Stomach (tissue), 9 donors: ENCODE results near the gene MRGPRG. TPM values are rescaled to one million over a fixed set of nuclear protein-coding genes. Genes with fewer than 3 reads are reported as not detected.
A peak's percentile ranks its signal among the peaks of the same experiment; 100 is the strongest.

Experiments
- DNase-seq, 2 donors: peaks; one replicate each; pipeline versions ENCODE4 v3.0.0 to v3.0.0-alpha.2; 2013 to 2019
- H3K27ac ChIP-seq, 5 donors: fragments of 200-600 bp in 4 of 5; sonication (generic) in 4 of 5; one replicate each; pipeline ENCODE4 v1.5.1; 2013 to 2019; ENCODE audit warnings: mild to moderate bottlenecking in 1 of 5, moderate library complexity in 1 of 5
- H3K27me3 ChIP-seq, 3 donors: fragments of 200-600 bp; sonication (generic); one replicate each; pipeline ENCODE4 v1.5.1; 2017 to 2019; ENCODE audit warnings: mixed run types in 1 of 3
- H3K36me3 ChIP-seq, 4 donors: fragments of 200-600 bp; sonication (generic); 1 replicate in 3 of 4; 2 replicates in 1 of 4; pipeline ENCODE4 v1.5.1; 2016 to 2019
- H3K4me1 ChIP-seq, 4 donors: fragments of 200-600 bp; sonication (generic); one replicate each; pipeline ENCODE4 v1.5.1; 2016 to 2019
- H3K4me3 ChIP-seq, 4 donors: fragments of 200-600 bp; sonication (generic) in 3 of 4; one replicate each; pipeline ENCODE4 v1.5.1; 2016 to 2019; ENCODE audit warnings: mild to moderate bottlenecking in 1 of 4
- H3K9me3 ChIP-seq, 4 donors: fragments of 200-600 bp; sonication (generic); one replicate each; pipeline ENCODE4 v1.5.1; 2016 to 2019
- CTCF ChIP-seq, 7 experiments: fragments of 450-650 bp in 4 of 7; fragments of 200-600 bp in 3 of 7; sonication (generic) in 3 of 7; IDR thresholded peaks; one replicate each; pipeline ENCODE4 v1.5.1; 2016 to 2019; ENCODE audit warnings: antibody characterized with exemption in 7 of 7, control low read depth in 2 of 7, mild to moderate bottlenecking in 1 of 7
- EP300 ChIP-seq: sonication (generic); formaldehyde crosslinking; IDR thresholded peaks from one replicate; pipeline ENCODE4 v1.6.1; 2017; ENCODE audit warnings: antibody characterized with exemption
- POLR2A ChIP-seq, 4 donors: fragments of 450-650 bp; IDR thresholded peaks; one replicate each; pipeline ENCODE4 v1.6.1; 2016; ENCODE audit warnings: antibody characterized with exemption in 4 of 4, control low read depth in 2 of 4, mild to moderate bottlenecking in 1 of 4, moderate library complexity in 1 of 4
- POLR2AphosphoS5 ChIP-seq, 3 donors: sonication (generic); formaldehyde crosslinking; IDR thresholded peaks; one replicate each; pipeline ENCODE4 v1.6.1; 2016; ENCODE audit warnings: antibody characterized with exemption in 3 of 3
- WGBS, 5 donors: extraction: QIAGEN DNeasy Blood & Tissue Kit in 3 of 5; methylation state at CpG; one replicate each; pipeline versions ENCODE4 v1.1.5 to v1.1.7; 2013 to 2018; 5-methylcytosine and 5-hydroxymethylcytosine counted together
- intact Hi-C: fragments of 100-400 bp; cut with DNase I; formaldehyde crosslinking; loops from one replicate; pipeline ENCODE4 v1.15.1; 2023; ENCODE audit warnings: low total_unique reads
- polyA plus RNA-seq, 3 donors: library from polyadenylated mRNA; stranded (reverse); fragments of 200-250 nt; gene quantifications; one replicate each; pipeline ENCODE4 v1.2.3, GENCODE V29; 2013
- total RNA-seq, 5 donors: library from RNA; depleted of rRNA; stranded (reverse); fragments of >200 nt; gene quantifications; one replicate each; pipeline versions ENCODE4 v1.1.0 to v1.2.3, GENCODE V29; 2014 to 2016
- donor health status: healthy with polysubstance abuse.
- donor health status: Bipolar disorder and iron deficiency.
- donor health status: healthy.

Gene MRGPRG
- total and polyA plus RNA-seq, 8 donors, result not detected

GRCh38 chr11:3220521-3221407, 2.2 kb upstream of the MRGPRG start:
- intact Hi-C loops, result no loop called here
- no peak overlapping the region for H3K4me3 ChIP-seq
- H3K27me3 ChIP-seq, result peaks cover 0 to 93% (median 67%) of the 10 kb centered on the region in 3 donors
- no peaks in the 10 kb centered on the region for H3K9me3 ChIP-seq
- 30 to 47% (median 35%) methylated on average over 14 to 21 of the region's 21 CpGs for WGBS, 5 donors
- TF ChIP-seq POLR2A (IDR thresholded peaks at IDR 0.05) (no peak), POLR2AphosphoS5 (IDR thresholded peaks at IDR 0.05) (no peak), CTCF (IDR thresholded peaks at IDR 0.05) (no peak), EP300 (no peak)
- peaks cover 0 to 6% (median 3%) of the 10 kb centered on the region in 4 donors for H3K4me1 ChIP-seq
- H3K27ac ChIP-seq, result no peak overlapping the region
- no peaks in the 10 kb centered on the region for H3K36me3 ChIP-seq
- peak in 1 of 2 donors; percentile 24 for DNase-seq

GRCh38 chr11:3220101-3220500, 1.5 kb upstream of the MRGPRG start:
- Histone ChIP-seq H3K4me1 (peaks cover 0 to 6% (median 3%) of the 10 kb centered on the region in 4 donors), H3K9me3 (no peaks in the 10 kb centered on the region), H3K27me3 (peaks cover 0 to 97% (median 74%) of the 10 kb centered on the region in 3 donors), H3K4me3 (no peak overlapping the region), H3K36me3 (no peaks in the 10 kb centered on the region), H3K27ac (no peak overlapping the region)
- 59 to 79% (median 63%) methylated on average over 6 to 11 of the region's 11 CpGs for WGBS, 5 donors
- no peak for TF ChIP-seq POLR2A (IDR thresholded peaks at IDR 0.05)
- TF ChIP-seq POLR2AphosphoS5 (IDR thresholded peaks at IDR 0.05), result no peak
- no peak for TF ChIP-seq CTCF (IDR thresholded peaks at IDR 0.05)
- TF ChIP-seq EP300, result no peak
- intact Hi-C loops, result no loop called here
- DNase-seq, result no peak

GRCh38 chr11:3219281-3219892, 774 bp upstream of the MRGPRG start:
- TF ChIP-seq POLR2A (IDR thresholded peaks at IDR 0.05), result no peak
- TF ChIP-seq POLR2AphosphoS5 (IDR thresholded peaks at IDR 0.05), result no peak
- TF ChIP-seq CTCF (IDR thresholded peaks at IDR 0.05), result no peak
- no peak for TF ChIP-seq EP300
- DNase-seq, result peak in 1 of 2 donors; percentile 22
- H3K27me3 ChIP-seq, result peaks cover 0 to 95% (median 76%) of the 10 kb centered on the region in 3 donors

GRCh38 chr11:3217818-3218482, 663 bp downstream of the MRGPRG start:
- 82 to 89% (median 85%) methylated on average over 40 to 49 of the region's 49 CpGs for WGBS, 5 donors
- peaks cover 0 to 6% (median 3%) of the 10 kb centered on the region in 4 donors for H3K4me1 ChIP-seq
- TF ChIP-seq POLR2AphosphoS5 (IDR thresholded peaks at IDR 0.05) (no peak), POLR2A (IDR thresholded peaks at IDR 0.05) (no peak)
- intact Hi-C loops, result no loop called here
- H3K4me3 ChIP-seq, result no peak overlapping the region
- H3K9me3 ChIP-seq, result no peaks in the 10 kb centered on the region
- DNase-seq, result no peak
- H3K27ac ChIP-seq, result no peak overlapping the region
- peaks cover 0 to 91% (median 68%) of the 10 kb centered on the region in 3 donors for H3K27me3 ChIP-seq
- no peaks in the 10 kb centered on the region for H3K36me3 ChIP-seq

More at GRCh38 chr11:3219281-3219892, 774 bp upstream of the MRGPRG start:
- intact Hi-C loops, result no loop called here
- Histone ChIP-seq H3K4me3 (no peak overlapping the region), H3K4me1 (peaks cover 0 to 6% (median 3%) of the 10 kb centered on the region in 4 donors), H3K9me3 (no peaks in the 10 kb centered on the region), H3K27ac (no peak overlapping the region), H3K36me3 (no peaks in the 10 kb centered on the region)
- 66 to 76% (median 70%) methylated on average over 13 to 14 of the region's 14 CpGs for WGBS, 5 donors
